CD14-positive monocyte (primary cell): Measurements from ENCODE around the gene ITIH3. TPM values are rescaled to one million over a fixed set of nuclear protein-coding genes. Genes with fewer than 3 reads are reported as not detected.

Experiments
- DNase-seq, 3 donors: peaks; one replicate each; pipeline ENCODE4 v3.0.0-alpha.2; 2011 to 2022
- H2AFZ ChIP-seq: 2 replicates; pipeline ENCODE4 v1.6.0; 2012; ENCODE audit warnings: mild to moderate bottlenecking, low read depth, low read length, inconsistent platforms; ENCODE audit not compliant: insufficient read depth, poor library complexity, severe bottlenecking
- H3K27ac ChIP-seq, 2 donors: 1 replicate in 1 of 2; 2 replicates in 1 of 2; pipeline ENCODE4 v1.5.1; 2012 to 2013; ENCODE audit warnings: low read length in 2 of 2, control low read depth in 1 of 2, inconsistent platforms in 1 of 2, low read depth in 1 of 2, mild to moderate bottlenecking in 1 of 2
- H3K27me3 ChIP-seq, 2 donors: one replicate each; pipeline versions ENCODE4 v1.6.0 to v1.6.1; 2011 to 2013; ENCODE audit warnings: low read length in 2 of 2; ENCODE audit not compliant: control insufficient read depth in 2 of 2, insufficient read depth in 2 of 2
- H3K36me3 ChIP-seq, 2 donors: replicated peaks in 1 of 2; 1 replicate in 1 of 2; 2 replicates in 1 of 2; pipeline versions ENCODE4 v1.5.1 to v1.6.1; 2012 to 2013; ENCODE audit warnings: low read length in 2 of 2, control low read depth in 1 of 2, inconsistent platforms in 1 of 2, mild to moderate bottlenecking in 1 of 2; ENCODE audit not compliant: insufficient read depth in 2 of 2, control insufficient read depth in 1 of 2
- H3K4me1 ChIP-seq, 2 donors: 1 replicate in 1 of 2; 2 replicates in 1 of 2; pipeline versions ENCODE4 v1.5.1 to v1.6.1; 2012 to 2013; ENCODE audit warnings: low read length in 2 of 2, control low read depth in 1 of 2, inconsistent platforms in 1 of 2, mild to moderate bottlenecking in 1 of 2, moderate library complexity in 1 of 2; ENCODE audit not compliant: insufficient read depth in 2 of 2, control insufficient read depth in 1 of 2
- H3K4me2 ChIP-seq: replicated peaks from 2 replicates; pipeline ENCODE3; 2012; ENCODE audit warnings: low read length, moderate library complexity, mild to moderate bottlenecking; ENCODE audit not compliant: poor library complexity, severe bottlenecking; ENCODE audit errors: extremely low read depth
- H3K4me3 ChIP-seq, 3 experiments: fragments of 200-600 bp in 1 of 3; sonication (generic) in 1 of 3; replicated peaks in 1 of 3; 1 replicate in 2 of 3; 2 replicates in 1 of 3; pipeline ENCODE4 v1.5.1; 2011 to 2013; ENCODE audit warnings: low read length in 3 of 3, mild to moderate bottlenecking in 3 of 3, control low read depth in 2 of 3, low read depth in 2 of 3, inconsistent platforms in 1 of 3, moderate library complexity in 1 of 3
- H3K79me2 ChIP-seq: 2 replicates; pipeline ENCODE4 v1.6.0; 2012; ENCODE audit warnings: mild to moderate bottlenecking, control low read depth, inconsistent platforms, low read length, moderate library complexity; ENCODE audit not compliant: insufficient read depth
- H3K9ac ChIP-seq: 2 replicates; pipeline ENCODE4 v1.6.0; 2017; ENCODE audit warnings: low read length, mild to moderate bottlenecking; ENCODE audit not compliant: insufficient read depth, poor library complexity, severe bottlenecking
- H3K9me3 ChIP-seq, 2 donors: replicated peaks in 1 of 2; 1 replicate in 1 of 2; 2 replicates in 1 of 2; pipeline versions ENCODE4 v1.5.1 to v1.6.1; 2012 to 2013; ENCODE audit warnings: low read length in 2 of 2, control low read depth in 1 of 2; ENCODE audit not compliant: control insufficient read depth in 1 of 2, insufficient read depth in 1 of 2
- H4K20me1 ChIP-seq: 2 replicates; pipeline ENCODE4 v1.6.0; 2012; ENCODE audit warnings: mild to moderate bottlenecking, low read length, control low read depth, moderate library complexity; ENCODE audit not compliant: insufficient read depth
- H3K27ac Mint-ChIP-seq, 7 donors: one replicate each; pipeline ENCODE4 v1.8.0; 2020; ENCODE audit warnings: mild to moderate bottlenecking in 7 of 7, mixed read lengths in 7 of 7, moderate library complexity in 6 of 7, inconsistent platforms in 2 of 7
- H3K27me3 Mint-ChIP-seq, 3 donors: one replicate each; pipeline ENCODE4 v1.8.0; 2021 to 2022; ENCODE audit warnings: low read depth in 3 of 3, mild to moderate bottlenecking in 3 of 3, mixed read lengths in 3 of 3, moderate library complexity in 3 of 3, inconsistent platforms in 1 of 3
- H3K36me3 Mint-ChIP-seq, 2 donors: one replicate each; pipeline ENCODE4 v1.8.0; 2020; ENCODE audit warnings: mixed read lengths in 2 of 2, inconsistent platforms in 1 of 2, mild to moderate bottlenecking in 1 of 2
- H3K4me1 Mint-ChIP-seq: one replicate; pipeline ENCODE4 v1.8.0; 2020; ENCODE audit warnings: mild to moderate bottlenecking, mixed read lengths
- H3K4me3 Mint-ChIP-seq, 2 donors: one replicate each; pipeline ENCODE4 v1.8.0; 2020; ENCODE audit warnings: mild to moderate bottlenecking in 2 of 2, mixed read lengths in 2 of 2, moderate library complexity in 1 of 2
- H3K9me3 Mint-ChIP-seq, 7 donors: one replicate each; pipeline ENCODE4 v1.8.0; 2020 to 2022; ENCODE audit warnings: mixed read lengths in 7 of 7, mild to moderate bottlenecking in 6 of 7, moderate library complexity in 6 of 7, inconsistent platforms in 2 of 7
- WGBS: methylation state at CpG from one replicate; pipeline ENCODE4 v1.1.5; 2013; ENCODE audit warnings: missing lambda C conversion rate; ENCODE audit not compliant: insufficient coverage; 5-methylcytosine and 5-hydroxymethylcytosine counted together
- intact Hi-C, 2 donors: fragments of 100-400 bp; cut with micrococcal nuclease; formaldehyde crosslinking; loops; one replicate each; pipeline versions ENCODE4 v1.15.0 to v1.15.1; 2023
- polyA plus RNA-seq, 3 donors: library from polyadenylated mRNA; depleted of rRNA in 1 of 3; unstranded in 2 of 3; stranded (reverse) in 1 of 3; fragments of 300-500 nt in 2 of 3; fragments of >200 nt in 1 of 3; fragmentation: Illumina TruSeq in 2 of 3; gene quantifications; 1 replicate in 2 of 3; 2 replicates in 1 of 3; pipeline ENCODE4 v1.2.3, GENCODE V29; 2012 to 2021
- TF ChIP-seq, protein P1 (sequence below): fragments of 200-600 bp; IDR thresholded peaks from one replicate; pipeline ENCODE4 v1.8.0; 2022; ENCODE audit warnings: antibody characterized with exemption, mild to moderate bottlenecking

Gene ITIH3
- polyA plus RNA-seq, 3 donors = 0.07 TPM; not detected in 2

DNA sequence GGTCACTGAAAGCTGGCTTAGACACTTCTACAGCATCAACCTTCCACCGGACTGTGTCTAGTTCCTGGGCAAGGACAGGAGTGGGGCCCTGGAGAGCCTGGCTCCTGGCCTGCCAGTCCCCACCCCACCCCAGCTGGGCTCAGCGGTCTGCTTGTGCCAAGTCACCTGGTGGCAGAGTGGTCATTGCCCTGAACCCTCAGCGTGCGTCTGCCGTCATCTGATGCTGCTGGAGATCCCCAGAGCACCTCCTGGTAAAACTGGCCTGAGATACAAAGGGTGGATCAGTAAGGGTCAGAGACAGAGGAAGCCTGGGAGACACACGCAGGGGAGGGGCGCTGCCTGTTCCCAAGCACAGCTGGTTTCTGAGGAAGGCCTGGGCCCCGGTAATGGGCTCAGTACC, 19.2 kb downstream of the ITIH3 start:
- no peak overlapping the region for H3K27ac ChIP-seq
- intact Hi-C loops = no loop called here
- Mint-ChIP-seq H3K36me3 (no peaks in the 10 kb centered on the region), H3K4me1 (peaks cover 5% of the 10 kb centered on the region), H3K27ac (no peak overlapping the region), H3K27me3 (peaks cover 0 to 5% (median 2%) of the 10 kb centered on the region in 3 donors), H3K4me3 (no peak overlapping the region), H3K9me3 (no peaks in the 10 kb centered on the region)
- no peaks in the 10 kb centered on the region for H3K27me3 ChIP-seq
- H3K79me2 ChIP-seq = no peaks in the 10 kb centered on the region
- H3K9ac ChIP-seq = no peak overlapping the region
- H3K4me3 ChIP-seq = no peak overlapping the region
- H3K9me3 ChIP-seq = no peaks in the 10 kb centered on the region
- H4K20me1 ChIP-seq = no peaks in the 10 kb centered on the region
- H3K4me2 ChIP-seq = no peak overlapping the region
- H3K36me3 ChIP-seq = no peaks in the 10 kb centered on the region
- TF ChIP-seq, protein P1, sequence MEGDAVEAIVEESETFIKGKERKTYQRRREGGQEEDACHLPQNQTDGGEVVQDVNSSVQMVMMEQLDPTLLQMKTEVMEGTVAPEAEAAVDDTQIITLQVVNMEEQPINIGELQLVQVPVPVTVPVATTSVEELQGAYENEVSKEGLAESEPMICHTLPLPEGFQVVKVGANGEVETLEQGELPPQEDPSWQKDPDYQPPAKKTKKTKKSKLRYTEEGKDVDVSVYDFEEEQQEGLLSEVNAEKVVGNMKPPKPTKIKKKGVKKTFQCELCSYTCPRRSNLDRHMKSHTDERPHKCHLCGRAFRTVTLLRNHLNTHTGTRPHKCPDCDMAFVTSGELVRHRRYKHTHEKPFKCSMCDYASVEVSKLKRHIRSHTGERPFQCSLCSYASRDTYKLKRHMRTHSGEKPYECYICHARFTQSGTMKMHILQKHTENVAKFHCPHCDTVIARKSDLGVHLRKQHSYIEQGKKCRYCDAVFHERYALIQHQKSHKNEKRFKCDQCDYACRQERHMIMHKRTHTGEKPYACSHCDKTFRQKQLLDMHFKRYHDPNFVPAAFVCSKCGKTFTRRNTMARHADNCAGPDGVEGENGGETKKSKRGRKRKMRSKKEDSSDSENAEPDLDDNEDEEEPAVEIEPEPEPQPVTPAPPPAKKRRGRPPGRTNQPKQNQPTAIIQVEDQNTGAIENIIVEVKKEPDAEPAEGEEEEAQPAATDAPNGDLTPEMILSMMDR = no peak
- no peak for DNase-seq
- no peak overlapping the region for H2AFZ ChIP-seq
- no peaks in the 10 kb centered on the region for H3K4me1 ChIP-seq
- 91% methylated on average over 7 of the region's 8 CpGs for WGBS

DNA sequence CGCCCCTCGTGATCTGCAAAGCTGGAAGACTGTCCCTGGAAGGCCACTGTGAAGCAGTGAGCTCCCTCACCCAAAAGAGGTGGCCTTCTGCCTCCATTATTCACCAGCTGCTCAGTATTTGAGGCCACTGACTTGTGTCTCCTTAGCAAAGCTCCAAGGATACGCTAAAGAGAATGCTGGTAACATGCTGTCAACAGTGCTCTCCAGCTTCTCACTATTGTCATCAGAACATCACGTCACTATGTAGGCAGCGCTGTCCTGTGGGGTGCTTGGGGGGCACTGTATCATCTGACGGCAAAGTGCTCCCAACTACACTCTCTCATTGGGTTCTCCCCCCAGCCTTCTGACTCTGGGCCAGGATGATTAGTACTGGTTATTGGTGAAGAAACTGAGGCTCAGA, 21.6 kb downstream of the ITIH3 start:
- Histone ChIP-seq H3K27ac (no peak overlapping the region), H3K4me3 (no peak overlapping the region), H3K4me1 (no peaks in the 10 kb centered on the region), H3K9ac (no peak overlapping the region), H4K20me1 (no peaks in the 10 kb centered on the region), H3K27me3 (no peaks in the 10 kb centered on the region), H3K9me3 (no peaks in the 10 kb centered on the region), H3K36me3 (peaks cover 0 to 9% of the 10 kb centered on the region in 2 donors), H3K79me2 (no peaks in the 10 kb centered on the region), H2AFZ (no peak overlapping the region), H3K4me2 (no peak overlapping the region)
- TF ChIP-seq, protein P1 = no peak
- Mint-ChIP-seq H3K4me1 (no peaks in the 10 kb centered on the region), H3K27ac (no peak overlapping the region), H3K36me3 (peaks cover 4 to 11% of the 10 kb centered on the region in 2 donors), H3K27me3 (peaks cover 0 to 5% (median 2%) of the 10 kb centered on the region in 3 donors), H3K9me3 (no peaks in the 10 kb centered on the region), H3K4me3 (no peak overlapping the region)
- intact Hi-C loops = no loop called here
- no peak for DNase-seq
- 100% methylated on average over 3 of the region's 6 CpGs for WGBS
